Measurements from ENCODE around the gene MMAB. TPM values are rescaled to one million over a fixed set of nuclear protein-coding genes. Genes with fewer than 3 reads are reported as not detected.

Gene MMAB
- total and polyA plus RNA-seq, 2 of the 13 experiments (the other 11 are each of a cell fraction or from before 2014, with no cell fraction given) = 26.1 to 77.3 TPM

- TF ChIP-seq ZNF136 (CRISPR knock-in tag; IDR thresholded peaks at IDR 0.05; ENCODE audit: low read depth) = 0 out of 2 replicates have a peak, but pooled peaks have one; percentile 35
- TF ChIP-seq ZNF350 (CRISPR knock-in tag; IDR thresholded peaks at IDR 0.05; ENCODE audit: borderline replicate concordance, low read depth) = peak; percentile 93
- TF ChIP-seq RFX3 (CRISPR knock-in tag; IDR thresholded peaks at IDR 0.05) = peak; percentile 83
- TF ChIP-seq, protein P1, sequence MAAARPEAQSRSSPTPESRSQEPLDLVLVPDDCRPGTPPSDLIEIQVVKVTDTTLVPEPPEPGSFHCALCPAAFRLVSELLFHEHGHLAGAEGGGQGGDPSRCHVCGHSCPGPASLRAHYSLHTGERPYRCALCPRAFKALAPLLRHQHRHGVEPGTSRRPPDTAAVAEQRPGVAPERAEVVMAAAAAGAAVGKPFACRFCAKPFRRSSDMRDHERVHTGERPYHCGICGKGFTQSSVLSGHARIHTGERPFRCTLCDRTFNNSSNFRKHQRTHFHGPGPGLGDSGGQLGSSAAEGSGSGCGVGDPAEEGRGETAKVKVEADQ (CRISPR knock-in tag; IDR thresholded peaks at IDR 0.05; ENCODE audit: borderline replicate concordance) = peak; percentile 60; the same call in 1 of the 2 replicates
- peak; percentile 84 to 89; a peak in 3 of 4 replicates for TF ChIP-seq HMGXB4 (CRISPR knock-in tag; IDR thresholded peaks at IDR 0.05; ENCODE audit: borderline replicate concordance in 1 of 2, low read depth in 1 of 2)
- TF ChIP-seq SOX6 (IDR thresholded peaks at IDR 0.05) = no peak
- TF ChIP-seq SOX6 (CRISPR knock-in tag; IDR thresholded peaks at IDR 0.05) = peak; percentile 87
- peak; percentile 82 for TF ChIP-seq GZF1 (CRISPR knock-in tag; IDR thresholded peaks at IDR 0.05)
- no peak; the same call in none of the 2 replicates for TF ChIP-seq ZNF230 (CRISPR knock-in tag; IDR thresholded peaks at IDR 0.05)
- TF ChIP-seq MBD4 (IDR thresholded peaks at IDR 0.05; ENCODE audit: borderline replicate concordance, low read length) = no peak
- no peak for TF ChIP-seq ZNF720 (CRISPR knock-in tag; IDR thresholded peaks at IDR 0.05)
- peak; percentile 75; the same call in 1 of the 2 replicates for TF ChIP-seq ZNF44 (CRISPR knock-in tag; IDR thresholded peaks at IDR 0.05)
- no peak for TF ChIP-seq CERS6 (CRISPR knock-in tag; IDR thresholded peaks at IDR 0.05)
- TF ChIP-seq ZNF18 (CRISPR knock-in tag; IDR thresholded peaks at IDR 0.05; ENCODE audit: insufficient replicate concordance) = no peak
- peak; percentile 97 for TF ChIP-seq KDM5B (CRISPR knock-in tag; IDR thresholded peaks at IDR 0.05; ENCODE audit: borderline replicate concordance)
- TF ChIP-seq POGZ (CRISPR knock-in tag; IDR thresholded peaks at IDR 0.05) = peak; percentile 94
- TF ChIP-seq ARID3A (IDR thresholded peaks at IDR 0.05; ENCODE audit: low read depth, low read length) = no peak
- TF ChIP-seq CCDC6 (CRISPR knock-in tag; IDR thresholded peaks at IDR 0.05) = no peak; the same call in 1 of the 2 replicates
- no peak for TF ChIP-seq ZSCAN25 (CRISPR knock-in tag; IDR thresholded peaks at IDR 0.05)
- no peak for TF ChIP-seq POLR2AphosphoS2 (IDR thresholded peaks at IDR 0.05; ENCODE audit: low read depth, low read length)
- peak; percentile 93; the same call in 1 of the 2 replicates for TF ChIP-seq ZNF567 (CRISPR knock-in tag; IDR thresholded peaks at IDR 0.05; ENCODE audit: borderline replicate concordance)
Observed at GRCh38 chr12:109573029-109573913, at the start of gene MMAB, which contains the start of gene MVK (continued).

All from HepG2 (cell line).